HepG2 (cell line): ENCODE measurements around the gene WDR93. TPM values are rescaled to one million over a fixed set of nuclear protein-coding genes. Genes with fewer than 3 reads are reported as not detected.
A peak's percentile ranks its signal among the peaks of the same experiment; 100 is the strongest.

Experiments used
- ATAC-seq: fragments of 200-7000 bp; cut with Tn5 transposase; 3 replicates; pipeline ENCODE4 v1.9.1; 2020; ENCODE audit warnings: mild to moderate bottlenecking, moderate library complexity
- Bru-seq: library from RNA; stranded (reverse); fragments of 400-500 nt; gene quantifications from one replicate; lab custom pipeline; 2021; lab: Mats Ljungman, UMichigan
- BruChase-seq, 2 experiments: library from RNA; stranded (reverse); fragments of 400-500 nt; gene quantifications; one replicate each; lab custom pipeline; 2021; lab: Mats Ljungman, UMichigan
- BruUV-seq: library from RNA; stranded (reverse); fragments of 400-500 nt; replicated peaks from 2 replicates; lab custom pipeline; 2021; lab: Mats Ljungman, UMichigan
- CTCF ChIA-PET: fragments of 300-600 bp; formaldehyde crosslinking; extraction: SDS; loops from one replicate; lab custom pipeline; 2021; ENCODE audit warnings: low total read pairs, inconsistent platforms, low intra/inter-chr PET ratio; lab: Yijun Ruan, JAX
- POLR2A ChIA-PET: fragments of 350-600 bp; sonication (Branson Sonifier 250); formaldehyde crosslinking; loops from one replicate; lab custom pipeline; 2020; ENCODE audit warnings: antibody characterized with exemption, inconsistent platforms; lab: Yijun Ruan, JAX
- DNase-seq: peaks from one replicate; pipeline ENCODE4 v3.0.0-alpha.2; 2015; ENCODE audit warnings: low spot score
- FAIRE-seq: peaks from 3 replicates; lab custom pipeline; 2011; peaks lifted over from hg19 to GRCh38; lab: Jason Lieb, UNC
- H2AFZ ChIP-seq: one replicate; pipeline ENCODE4 v1.6.1; 2011; ENCODE audit warnings: low read length, inconsistent platforms
- H3K27ac ChIP-seq: fragments of 300-600 bp; 3 replicates; pipeline ENCODE4 v1.8.0; 2011; ENCODE audit warnings: mixed run types, mild to moderate bottlenecking, mixed read lengths, low read length, inconsistent platforms; ENCODE audit not compliant: insufficient read depth; ENCODE audit errors: extremely low read length
- H3K27me3 ChIP-seq, 2 experiments: fragments of 200-600 bp in 1 of 2; 2 replicates in 1 of 2; 3 replicates in 1 of 2; pipeline versions ENCODE4 v1.6.0 to v1.8.0; 2011; ENCODE audit warnings: low read length in 2 of 2, mild to moderate bottlenecking in 2 of 2, moderate library complexity in 2 of 2, inconsistent platforms in 1 of 2; ENCODE audit not compliant: insufficient read depth in 2 of 2, control insufficient read depth in 1 of 2
- H3K36me3 ChIP-seq, 2 experiments: fragments of 200-600 bp in 1 of 2; replicated peaks in 1 of 2; 2 replicates in 1 of 2; 3 replicates in 1 of 2; pipeline versions ENCODE4 v1.5.1 to v1.8.0; 2011; ENCODE audit warnings: low read length in 2 of 2, inconsistent platforms in 1 of 2; ENCODE audit not compliant: insufficient read depth in 2 of 2, control insufficient read depth in 1 of 2
- H3K4me1 ChIP-seq: 2 replicates; pipeline ENCODE4 v1.5.1; 2012; ENCODE audit warnings: low read length, inconsistent platforms; ENCODE audit not compliant: insufficient read depth
- H3K4me2 ChIP-seq: 2 replicates; pipeline ENCODE4 v1.6.0; 2011; ENCODE audit warnings: low read depth, low read length, inconsistent platforms
- H3K4me3 ChIP-seq, 3 experiments: fragments of 200-600 bp in 1 of 3; sonication (generic), shearing (Covaris generic) in 1 of 3; replicated peaks in 1 of 3; 2 replicates each; pipeline ENCODE4 v1.5.1; 2011 to 2016; ENCODE audit warnings: low read length in 3 of 3, inconsistent platforms in 2 of 3, low read depth in 2 of 3, mild to moderate bottlenecking in 2 of 3, control low read depth in 1 of 3, mixed read lengths in 1 of 3; ENCODE audit not compliant: insufficient read depth in 1 of 3
- H3K79me2 ChIP-seq: one replicate; pipeline ENCODE4 v1.6.1; 2011; ENCODE audit warnings: low read length, inconsistent platforms; ENCODE audit not compliant: insufficient read depth
- H3K9ac ChIP-seq: 2 replicates; pipeline ENCODE4 v1.6.0; 2011; ENCODE audit warnings: mild to moderate bottlenecking, low read depth, low read length, inconsistent platforms; ENCODE audit not compliant: insufficient read depth
- H3K9me3 ChIP-seq: 2 replicates; pipeline ENCODE4 v1.5.1; 2012; ENCODE audit warnings: mild to moderate bottlenecking, low read length
- H4K20me1 ChIP-seq: 2 replicates; pipeline ENCODE4 v1.6.0; 2011; ENCODE audit warnings: inconsistent platforms, mild to moderate bottlenecking, low read length, moderate library complexity; ENCODE audit not compliant: insufficient read depth
- AGO1 ChIP-seq: fragments of 200-400 bp; formaldehyde crosslinking; IDR thresholded peaks from 2 replicates; pipeline ENCODE4 v1.6.1; 2017; ENCODE audit warnings: mild to moderate bottlenecking, low read depth, low read length, moderate library complexity; ENCODE audit not compliant: poor library complexity, severe bottlenecking
- RFX3 ChIP-seq: IDR thresholded peaks from 2 replicates; pipeline ENCODE4 v1.6.1; 2016; ENCODE audit warnings: missing biosample characterization, missing genetic modification reagents
- SRY ChIP-seq: sonication (generic); formaldehyde crosslinking; IDR thresholded peaks from 2 replicates; pipeline ENCODE4 v1.8.0; 2022; ENCODE audit warnings: mild to moderate bottlenecking, missing genetic modification reagents
- SSRP1 ChIP-seq: IDR thresholded peaks from 2 replicates; pipeline ENCODE4 v1.6.1; 2016; ENCODE audit warnings: control low read depth
- THAP11 ChIP-seq: IDR thresholded peaks from 2 replicates; pipeline ENCODE4 v1.6.1; 2016; ENCODE audit warnings: missing biosample characterization, missing genetic modification reagents
- TOPORS ChIP-seq: sonication (generic); formaldehyde crosslinking; IDR thresholded peaks from 2 replicates; pipeline ENCODE4 v1.8.0; 2023; ENCODE audit warnings: mild to moderate bottlenecking, missing genetic modification reagents
- ZNF251 ChIP-seq: sonication (generic); formaldehyde crosslinking; IDR thresholded peaks from 2 replicates; pipeline ENCODE4 v1.9.0; 2021; ENCODE audit warnings: mild to moderate bottlenecking, missing genetic modification reagents
- ZNF383 ChIP-seq: sonication (generic); formaldehyde crosslinking; IDR thresholded peaks from 2 replicates; pipeline ENCODE4 v1.4.0; 2020; ENCODE audit warnings: missing genetic modification reagents, mild to moderate bottlenecking, borderline replicate concordance
- ZNF746 ChIP-seq: sonication (generic); formaldehyde crosslinking; IDR thresholded peaks from 2 replicates; pipeline ENCODE4 v1.8.0; 2022; ENCODE audit warnings: mild to moderate bottlenecking, missing genetic modification reagents
- ZNF883 ChIP-seq: sonication (generic); formaldehyde crosslinking; IDR thresholded peaks from 2 replicates; pipeline ENCODE4 v1.5.1; 2020; ENCODE audit warnings: mild to moderate bottlenecking, missing genetic modification reagents; ENCODE audit errors: not compliant biosample characterization
- WGBS: methylation state at CpG from one replicate; pipeline ENCODE4 v1.1.6; 2017; ENCODE audit warnings: low lambda C conversion rate; 5-methylcytosine and 5-hydroxymethylcytosine counted together
- in situ Hi-C: cut with HindIII; loops from 2 replicates; pipeline ENCODE4 v1.10.0; 2017; ENCODE audit warnings: low pct_unique_long_range_greater_than_20kb; ENCODE audit not compliant: extremely low pct_ligation_motif_present
- intact Hi-C: fragments of 100-400 bp; cut with micrococcal nuclease; formaldehyde crosslinking; loops from one replicate; pipeline ENCODE4 v1.10.0; 2022; ENCODE audit not compliant: unreplicated experiment
- long read RNA-seq, 2 experiments: library from RNA in 1 of 2; library from polyadenylated mRNA in 1 of 2; stranded (forward) in 1 of 2; unstranded in 1 of 2; transcript quantifications; one replicate each; pipeline ENCODE4 v2.0.0, GENCODE V29; 2019 to 2022
- polyA minus RNA-seq, 3 experiments: library from RNA; depleted of rRNA, polyadenylated mRNA; stranded (reverse); fragments of >200 nt; gene quantifications; 2 replicates each; pipeline ENCODE4 v1.2.3, GENCODE V29; 2011; ENCODE audit warnings: low replicate concordance in 1 of 3
- polyA plus RNA-seq, 8 experiments: library from polyadenylated mRNA; depleted of rRNA in 3 of 8; stranded (reverse) in 7 of 8; unstranded in 1 of 8; fragments of >200 nt; fragmentation: Illumina TruSeq in 4 of 8; extraction: Trizol in 4 of 8; gene quantifications; 2 replicates each; pipeline versions ENCODE4 v1.2.1 to v1.2.3, GENCODE V29; 2011 to 2016; ENCODE audit warnings: low read depth in 4 of 8, missing spikeins in 1 of 8, mixed read lengths in 1 of 8; ENCODE audit not compliant: insufficient read depth in 1 of 8
- total RNA-seq, 5 experiments: library from RNA; depleted of rRNA; stranded (reverse); fragments of >200 nt; fragmentation: Illumina TruSeq; extraction: Trizol; gene quantifications; 2 replicates each; pipeline ENCODE4 v1.2.3, GENCODE V29; 2016; ENCODE audit warnings: low read depth in 1 of 5
- TF ChIP-seq, protein P1 (sequence below): sonication (generic); formaldehyde crosslinking; IDR thresholded peaks from 2 replicates; pipeline ENCODE4 v1.5.0; 2020; ENCODE audit warnings: missing genetic modification reagents, mild to moderate bottlenecking, borderline replicate concordance
- TF ChIP-seq, protein P2 (sequence below): IDR thresholded peaks from 2 replicates; pipeline ENCODE4 v1.6.1; 2016; ENCODE audit warnings: missing compliant biosample characterization, missing genetic modification reagents, borderline replicate concordance
- TF ChIP-seq, protein P3 (sequence below): sonication (generic); formaldehyde crosslinking; IDR thresholded peaks from 2 replicates; pipeline ENCODE4 v1.5.1; 2020; ENCODE audit warnings: missing genetic modification reagents, mild to moderate bottlenecking, borderline replicate concordance

Gene WDR93
- total RNA-seq (2016; rRNA removed; fragmentation: Illumina TruSeq; extraction: Trizol) (not detected in 2 replicates), polyA plus RNA-seq (2011; rRNA removed) (0.07 and 0.08 TPM in 2 replicates), polyA minus RNA-seq (2011; rRNA and poly(A)+ RNA removed; ENCODE audit: low replicate concordance) (0.14 TPM in 1 of 2 replicates, not detected in the other), Bru-seq, nascent RNA (percentile 4 among the genes with signal in this experiment), BruChase-seq, experiment 1, labeled RNA remaining after a 6-hour chase (percentile 3 among the genes with signal in this experiment), BruChase-seq, experiment 2, labeled RNA remaining after a 2-hour chase (percentile 8 among the genes with signal in this experiment)
- not detected in 2 replicates for total RNA-seq (2016; cell fraction: cytosol; rRNA removed; fragmentation: Illumina TruSeq; extraction: Trizol; ENCODE audit: low read depth)
- total RNA-seq (2016; cell fraction: insoluble cytoplasmic fraction; rRNA removed; fragmentation: Illumina TruSeq; extraction: Trizol): 0.06 TPM in 1 of 2 replicates, not detected in the other
- not detected in 2 replicates for total RNA-seq (2016; cell fraction: membrane; rRNA removed; fragmentation: Illumina TruSeq; extraction: Trizol)
- not detected in 2 replicates for total RNA-seq (2016; cell fraction: nucleus; rRNA removed; fragmentation: Illumina TruSeq; extraction: Trizol)
- 0.03 and 0.05 TPM in 2 replicates for polyA plus RNA-seq (2011; cell fraction: cytosol; rRNA removed)
- polyA plus RNA-seq (2011; cell fraction: nucleus; rRNA removed): not detected in 2 replicates
- not detected in 2 replicates for polyA plus RNA-seq (2012)
- polyA plus RNA-seq (2016; cell fraction: cytosol; fragmentation: Illumina TruSeq; extraction: Trizol; ENCODE audit: low read depth): not detected in 2 replicates
- polyA plus RNA-seq (2016; cell fraction: insoluble cytoplasmic fraction; fragmentation: Illumina TruSeq; extraction: Trizol; ENCODE audit: low read depth): not detected in 2 replicates
- polyA plus RNA-seq (2016; cell fraction: membrane; fragmentation: Illumina TruSeq; extraction: Trizol; ENCODE audit: low read depth): not detected in 2 replicates
- not detected in 2 replicates for polyA plus RNA-seq (2016; cell fraction: nucleus; fragmentation: Illumina TruSeq; extraction: Trizol; ENCODE audit: insufficient read depth, low read depth)
- polyA minus RNA-seq (2011; cell fraction: cytosol; rRNA and poly(A)+ RNA removed): not detected in 2 replicates
- not detected in 2 replicates for polyA minus RNA-seq (2011; cell fraction: nucleus; rRNA and poly(A)+ RNA removed)
- long read RNA-seq, experiment 1: 0 reads
- long read RNA-seq, experiment 2: 0 reads

DNA sequence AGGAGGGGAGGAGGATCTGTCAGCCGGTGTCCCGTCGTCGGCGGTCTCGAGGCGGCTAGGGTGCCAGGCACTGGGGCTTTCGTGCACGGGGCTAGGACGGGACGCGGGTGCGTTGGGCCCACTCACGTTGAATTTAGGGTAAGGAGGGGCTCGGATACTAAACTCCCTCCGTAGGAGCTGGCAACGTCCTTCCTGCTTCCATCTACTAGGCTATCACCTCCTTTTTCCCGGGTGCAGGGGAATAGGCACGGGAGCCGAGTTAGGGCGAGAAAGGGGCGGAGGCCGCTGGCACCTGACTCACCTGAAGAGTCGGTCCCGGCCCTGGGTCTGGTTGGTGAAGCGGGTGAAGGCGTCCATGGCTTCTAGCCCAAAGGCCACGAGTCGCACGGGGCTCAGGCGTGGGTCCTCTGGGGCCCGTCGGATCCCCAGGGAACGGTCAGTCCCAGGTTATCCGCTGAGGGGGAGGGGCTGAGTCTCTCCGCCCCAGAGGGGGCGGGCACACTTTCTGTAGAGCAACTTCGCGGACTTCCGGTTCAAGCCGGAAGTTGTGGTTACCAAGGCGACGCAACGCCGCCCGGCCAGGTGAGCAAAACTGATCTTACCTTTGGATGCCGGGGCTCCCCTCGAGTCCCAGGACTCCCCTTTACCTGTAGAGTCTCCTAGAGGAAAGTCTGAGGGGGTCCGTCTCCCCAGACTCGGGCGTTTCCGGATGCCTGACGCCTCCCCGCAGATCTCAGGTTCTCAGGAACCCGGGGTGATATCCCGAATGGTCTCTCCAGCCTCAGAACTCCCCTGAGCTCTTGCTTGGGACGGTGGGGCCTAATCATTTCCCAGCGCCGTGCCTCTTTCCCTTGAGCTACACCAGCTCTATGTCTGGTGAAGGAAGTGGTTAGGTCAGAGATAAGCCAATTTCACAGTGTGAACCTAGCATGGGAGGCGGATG is at the start of gene WDR93, which contains the start of gene PEX11A:
WDR93 (plus strand) TSS at position 536 of the 943 bp plus-strand sequence. CDS start 10,936 bp downstream, outside the sequence.
PEX11A (minus strand) TSS at position 479 of the 943 bp plus-strand sequence; CDS start at position 357, 122 bp downstream.
- WGBS: 11% methylated on average over 8 of the region's 60 CpGs
- DNase-seq (peak; percentile 75), ATAC-seq (peak; percentile 99), FAIRE-seq (peak; percentile 30)
- Histone ChIP-seq H2AFZ (peak within 1 kb of the TSS; percentile 100), H3K27me3 (no peaks in the 10 kb centered on the region; a peak in 1 of 5 replicates), H4K20me1 (no peaks in the 10 kb centered on the region), H3K79me2 (peaks cover 4% of the 10 kb centered on the region), H3K27ac (peak within 1 kb of the TSS; percentile 68), H3K36me3 (no peaks in the 10 kb centered on the region; a peak in 2 of 5 replicates), H3K9ac (peak within 1 kb of the TSS; percentile 77), H3K4me3 (peak within 1 kb of the TSS; percentile 72 to 83 (median 79)), H3K4me2 (peak within 1 kb of the TSS; percentile 98), H3K9me3 (no peaks in the 10 kb centered on the region), H3K4me1 (peaks cover 32% of the 10 kb centered on the region)
- ChIA-PET POLR2A (no interaction called here), CTCF (no interaction called here)
- TSS peak; percentile 71 for BruUV-seq
- intact Hi-C loops (loop anchor here (1.0 kb wide), 1 partner anchor 119 kb away; no protein-coding TSS in a partner anchor), in situ Hi-C loops (no loop called here)
- TF ChIP-seq TOPORS (CRISPR knock-in tag) (no peak), SRY (CRISPR knock-in tag) (no peak), AGO1 (no peak), ZNF883 (CRISPR knock-in tag) (peak; percentile 82), ZNF383 (CRISPR knock-in tag) (no peak), ZNF746 (CRISPR knock-in tag) (no peak), ZNF251 (CRISPR knock-in tag) (no peak), SSRP1 (CRISPR knock-in tag) (0 out of 2 replicates have a peak, but pooled peaks have one; percentile 16), THAP11 (CRISPR knock-in tag) (peak; percentile 60; the same call in 1 of the 2 replicates), RFX3 (CRISPR knock-in tag) (peak; percentile 98)
- TF ChIP-seq, protein P1, sequence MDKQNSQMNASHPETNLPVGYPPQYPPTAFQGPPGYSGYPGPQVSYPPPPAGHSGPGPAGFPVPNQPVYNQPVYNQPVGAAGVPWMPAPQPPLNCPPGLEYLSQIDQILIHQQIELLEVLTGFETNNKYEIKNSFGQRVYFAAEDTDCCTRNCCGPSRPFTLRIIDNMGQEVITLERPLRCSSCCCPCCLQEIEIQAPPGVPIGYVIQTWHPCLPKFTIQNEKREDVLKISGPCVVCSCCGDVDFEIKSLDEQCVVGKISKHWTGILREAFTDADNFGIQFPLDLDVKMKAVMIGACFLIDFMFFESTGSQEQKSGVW (CRISPR knock-in tag): no peak
- TF ChIP-seq, protein P2, sequence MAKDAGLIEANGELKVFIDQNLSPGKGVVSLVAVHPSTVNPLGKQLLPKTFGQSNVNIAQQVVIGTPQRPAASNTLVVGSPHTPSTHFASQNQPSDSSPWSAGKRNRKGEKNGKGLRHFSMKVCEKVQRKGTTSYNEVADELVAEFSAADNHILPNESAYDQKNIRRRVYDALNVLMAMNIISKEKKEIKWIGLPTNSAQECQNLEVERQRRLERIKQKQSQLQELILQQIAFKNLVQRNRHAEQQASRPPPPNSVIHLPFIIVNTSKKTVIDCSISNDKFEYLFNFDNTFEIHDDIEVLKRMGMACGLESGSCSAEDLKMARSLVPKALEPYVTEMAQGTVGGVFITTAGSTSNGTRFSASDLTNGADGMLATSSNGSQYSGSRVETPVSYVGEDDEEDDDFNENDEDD (CRISPR knock-in tag): no peak
- TF ChIP-seq, protein P3, sequence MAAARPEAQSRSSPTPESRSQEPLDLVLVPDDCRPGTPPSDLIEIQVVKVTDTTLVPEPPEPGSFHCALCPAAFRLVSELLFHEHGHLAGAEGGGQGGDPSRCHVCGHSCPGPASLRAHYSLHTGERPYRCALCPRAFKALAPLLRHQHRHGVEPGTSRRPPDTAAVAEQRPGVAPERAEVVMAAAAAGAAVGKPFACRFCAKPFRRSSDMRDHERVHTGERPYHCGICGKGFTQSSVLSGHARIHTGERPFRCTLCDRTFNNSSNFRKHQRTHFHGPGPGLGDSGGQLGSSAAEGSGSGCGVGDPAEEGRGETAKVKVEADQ (CRISPR knock-in tag): no peak
